Uterine smooth muscle cell (primary cell): ENCODE results near the gene AHDC1. TPM values are rescaled to one million over a fixed set of nuclear protein-coding genes. Genes with fewer than 3 reads are reported as not detected.

ENCODE experiments used
- total RNA-seq: library from RNA; depleted of rRNA; stranded (reverse); fragments of >200 nt; gene quantifications from 2 replicates; pipeline ENCODE4 v1.2.3, GENCODE V29; 2014

Gene AHDC1, protein sequence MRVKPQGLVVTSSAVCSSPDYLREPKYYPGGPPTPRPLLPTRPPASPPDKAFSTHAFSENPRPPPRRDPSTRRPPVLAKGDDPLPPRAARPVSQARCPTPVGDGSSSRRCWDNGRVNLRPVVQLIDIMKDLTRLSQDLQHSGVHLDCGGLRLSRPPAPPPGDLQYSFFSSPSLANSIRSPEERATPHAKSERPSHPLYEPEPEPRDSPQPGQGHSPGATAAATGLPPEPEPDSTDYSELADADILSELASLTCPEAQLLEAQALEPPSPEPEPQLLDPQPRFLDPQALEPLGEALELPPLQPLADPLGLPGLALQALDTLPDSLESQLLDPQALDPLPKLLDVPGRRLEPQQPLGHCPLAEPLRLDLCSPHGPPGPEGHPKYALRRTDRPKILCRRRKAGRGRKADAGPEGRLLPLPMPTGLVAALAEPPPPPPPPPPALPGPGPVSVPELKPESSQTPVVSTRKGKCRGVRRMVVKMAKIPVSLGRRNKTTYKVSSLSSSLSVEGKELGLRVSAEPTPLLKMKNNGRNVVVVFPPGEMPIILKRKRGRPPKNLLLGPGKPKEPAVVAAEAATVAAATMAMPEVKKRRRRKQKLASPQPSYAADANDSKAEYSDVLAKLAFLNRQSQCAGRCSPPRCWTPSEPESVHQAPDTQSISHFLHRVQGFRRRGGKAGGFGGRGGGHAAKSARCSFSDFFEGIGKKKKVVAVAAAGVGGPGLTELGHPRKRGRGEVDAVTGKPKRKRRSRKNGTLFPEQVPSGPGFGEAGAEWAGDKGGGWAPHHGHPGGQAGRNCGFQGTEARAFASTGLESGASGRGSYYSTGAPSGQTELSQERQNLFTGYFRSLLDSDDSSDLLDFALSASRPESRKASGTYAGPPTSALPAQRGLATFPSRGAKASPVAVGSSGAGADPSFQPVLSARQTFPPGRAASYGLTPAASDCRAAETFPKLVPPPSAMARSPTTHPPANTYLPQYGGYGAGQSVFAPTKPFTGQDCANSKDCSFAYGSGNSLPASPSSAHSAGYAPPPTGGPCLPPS (N-terminal part only)
- 7.2 and 7.7 TPM in 2 replicates for total RNA-seq

DNA sequence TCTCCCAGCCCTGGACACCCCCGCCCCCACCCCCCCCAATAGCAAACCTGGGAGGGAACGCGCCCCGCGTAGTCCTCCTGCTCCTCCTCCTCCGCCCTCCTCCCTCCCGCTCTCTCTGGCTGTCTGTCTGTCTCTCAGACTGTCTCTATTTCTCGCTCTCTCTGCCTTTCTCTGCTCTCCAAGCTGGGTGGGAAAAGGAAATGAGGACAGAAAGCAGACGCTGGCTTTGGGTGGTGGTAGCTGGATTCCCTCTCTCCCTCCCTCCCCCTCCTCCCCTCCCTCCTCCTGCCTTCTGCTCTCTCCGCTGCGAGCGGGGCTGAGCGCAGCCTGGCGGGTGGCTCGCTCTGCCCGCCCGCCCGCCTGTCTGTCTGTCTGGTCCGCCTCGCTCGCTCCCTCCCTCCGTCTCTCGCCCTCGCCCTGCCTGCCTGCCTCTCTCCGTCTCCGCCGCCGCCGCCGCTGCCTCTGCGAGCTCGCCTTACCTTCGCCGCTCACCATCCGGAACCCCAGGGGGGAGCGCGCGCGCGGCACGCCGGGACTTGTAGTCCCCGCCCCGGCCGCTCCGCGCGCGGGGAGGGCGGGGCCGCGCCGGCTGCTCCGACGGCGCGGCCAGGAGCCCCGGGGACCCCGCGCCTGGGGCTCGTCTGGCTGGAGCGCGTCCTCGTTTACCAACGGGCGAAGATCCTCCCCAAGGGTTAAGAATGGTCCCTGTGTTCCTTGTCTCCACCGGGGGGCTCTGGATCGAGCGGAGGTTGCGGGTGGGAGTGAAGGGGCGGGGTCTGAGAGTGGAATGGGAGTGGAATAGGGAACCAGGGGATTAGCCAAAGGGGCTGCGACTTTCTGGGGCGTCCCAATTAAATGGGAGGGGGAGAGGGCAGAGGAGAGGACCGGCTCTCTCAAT, at the start of gene AHDC1:
TSS of gene AHDC1 (minus strand) at position 464 of the 898 bp plus-strand sequence. CDS start 52,029 bp downstream, outside the sequence.

DNA sequence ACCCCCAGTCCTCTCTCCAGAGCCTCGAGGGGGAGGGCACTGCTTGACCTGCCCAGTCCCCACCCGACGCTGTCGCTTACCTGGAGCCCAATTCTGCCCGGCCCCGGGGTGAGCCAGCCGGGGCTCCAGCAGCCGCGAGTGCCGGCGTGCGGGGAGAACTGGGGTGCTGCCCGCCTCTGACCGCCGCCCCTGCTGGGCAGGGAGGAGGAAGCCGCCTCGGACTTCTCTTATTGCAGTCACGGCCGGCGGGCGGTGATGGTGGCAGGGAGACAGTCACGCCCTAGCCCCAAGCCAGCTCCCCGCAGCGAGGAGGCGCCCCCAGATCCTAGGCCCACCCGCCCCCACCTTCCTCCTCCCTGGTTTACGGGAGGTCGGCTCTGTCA, 31.0 kb upstream of the AHDC1 start, which contains the start of gene FGR:
TSS of gene FGR (minus strand) at position 201 of the 383 bp plus-strand sequence. CDS start 11,269 bp downstream, outside the sequence.

DNA sequence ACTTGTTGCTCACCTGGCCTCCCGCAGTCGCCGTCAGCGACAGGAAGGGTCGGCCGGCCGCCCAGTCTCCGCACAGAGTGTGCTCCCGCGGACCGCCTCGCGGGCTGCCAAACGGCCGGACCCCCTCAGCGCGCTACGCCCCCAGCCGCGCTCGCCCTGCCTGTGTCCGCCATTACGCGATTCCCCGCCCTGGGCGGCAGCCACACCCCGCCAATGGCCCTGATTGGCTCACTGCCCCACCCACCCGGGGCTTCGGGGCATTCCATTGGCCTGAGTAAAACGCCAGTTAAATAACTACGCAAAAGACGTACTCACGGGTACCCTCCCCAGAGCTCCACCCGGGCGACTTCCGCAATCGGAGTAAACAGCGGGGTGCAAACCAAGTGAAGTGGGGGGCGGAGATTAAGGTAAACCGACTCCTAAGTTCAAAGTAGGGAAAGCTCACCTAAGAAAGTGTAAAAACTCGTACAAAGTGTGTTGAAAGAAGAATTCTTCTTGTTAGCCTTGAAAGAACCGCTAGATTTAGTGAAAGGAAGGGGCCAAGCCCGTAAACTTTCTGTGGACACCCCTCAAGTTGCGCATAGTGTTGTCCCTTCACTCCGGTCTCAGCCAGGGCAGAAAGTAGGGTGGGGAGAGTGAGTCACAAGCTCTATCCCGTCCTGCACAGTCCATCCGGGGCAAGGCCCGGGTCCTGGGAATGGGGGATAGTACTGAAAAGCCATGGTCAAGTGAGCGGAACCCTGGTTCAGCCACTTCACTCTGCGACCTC, 113.8 kb downstream of the AHDC1 start, which contains the start of gene WASF2:
TSS of gene WASF2 (minus strand) at position 195 of the 769 bp plus-strand sequence. CDS start 61,277 bp downstream, outside the sequence.

Other genes with a start within 250 kb of the AHDC1 start
- 13.2 and 16.1 TPM in 2 replicates for gene MAP3K6, start 237.2 kb downstream of the AHDC1 start, total RNA-seq
- not detected in 2 replicates for gene FCN3, start 229.3 kb downstream of the AHDC1 start, total RNA-seq
- gene CD164L2, start 220.8 kb downstream of the AHDC1 start, total RNA-seq = not detected in 2 replicates
- 0.37 and 1.2 TPM in 2 replicates for gene GPR3, start 211.5 kb downstream of the AHDC1 start, total RNA-seq
- 18.9 and 20.6 TPM in 2 replicates for gene WASF2, start 114.0 kb downstream of the AHDC1 start, total RNA-seq
- gene FGR, start 31.0 kb upstream of the AHDC1 start, total RNA-seq = not detected in 2 replicates
- 8.9 and 25.4 TPM in 2 replicates for gene IFI6, start 68.0 kb upstream of the AHDC1 start, total RNA-seq
- 16.1 and 19.4 TPM in 2 replicates for gene FAM76A, start 121.8 kb upstream of the AHDC1 start, total RNA-seq
- gene STX12, start 169.1 kb upstream of the AHDC1 start, total RNA-seq = 45.5 and 52.7 TPM in 2 replicates
- gene PPP1R8, start 226.6 kb upstream of the AHDC1 start, total RNA-seq = 43.0 and 54.2 TPM in 2 replicates